CD4-positive, alpha-beta T cell treated with Interleukin-17A for 4 hours (primary cell): ENCODE results near the gene SPATA6.
"Not testable (repeated sequence)": the region's sequence is repeated elsewhere in the genome, so short reads cannot be mapped to it uniquely, and the experiment has no call there.

ENCODE experiments used
- DNase-seq: peaks from one replicate; pipeline ENCODE4 v3.0.0-alpha.2; 2020; ENCODE audit warnings: mixed read lengths

The SPATA6 gene

DNA sequence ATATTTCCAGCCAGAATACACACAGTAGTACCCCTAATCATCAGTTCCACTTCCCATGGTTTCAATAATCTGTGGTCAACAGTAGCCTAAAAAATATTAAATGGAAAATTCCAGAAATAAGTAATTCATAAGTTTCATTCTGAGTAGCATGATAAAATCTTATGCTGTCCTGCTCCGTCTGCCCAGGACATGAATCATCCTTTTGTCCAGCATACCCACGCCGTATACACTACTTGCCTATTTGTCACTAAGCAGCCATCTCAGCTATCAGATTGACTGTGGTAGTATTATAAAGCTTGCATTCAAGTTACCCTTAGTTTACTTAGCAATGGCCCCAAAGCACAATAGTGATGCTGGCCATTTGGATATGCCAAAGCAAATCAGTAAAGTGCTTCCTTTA is 130.8 kb downstream of the SPATA6 start:
- DNase-seq: no peak

- no peak for DNase-seq
Measured at GRCh38 chr1:48338257-48338656, 133.7 kb downstream of the SPATA6 start.

DNA sequence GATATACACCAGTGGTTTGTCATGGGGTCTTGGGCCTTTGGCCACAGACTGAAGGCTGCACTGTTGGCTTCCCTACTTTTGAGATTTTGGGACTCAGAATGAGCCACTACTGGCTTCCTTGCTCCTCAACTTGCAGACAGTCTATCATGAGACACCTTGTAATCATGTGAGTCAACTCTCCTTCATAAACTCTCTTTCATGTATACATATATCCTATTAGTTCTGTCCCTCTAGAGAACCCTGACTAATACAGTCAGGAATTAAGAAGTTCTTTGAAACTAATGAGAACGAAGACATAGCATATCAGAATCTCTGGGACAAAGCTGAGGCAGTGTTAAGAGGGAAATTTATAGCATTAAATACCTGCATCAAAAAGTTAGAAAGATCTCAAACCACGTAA is 138.7 kb downstream of the SPATA6 start:
- DNase-seq: no peak

DNA sequence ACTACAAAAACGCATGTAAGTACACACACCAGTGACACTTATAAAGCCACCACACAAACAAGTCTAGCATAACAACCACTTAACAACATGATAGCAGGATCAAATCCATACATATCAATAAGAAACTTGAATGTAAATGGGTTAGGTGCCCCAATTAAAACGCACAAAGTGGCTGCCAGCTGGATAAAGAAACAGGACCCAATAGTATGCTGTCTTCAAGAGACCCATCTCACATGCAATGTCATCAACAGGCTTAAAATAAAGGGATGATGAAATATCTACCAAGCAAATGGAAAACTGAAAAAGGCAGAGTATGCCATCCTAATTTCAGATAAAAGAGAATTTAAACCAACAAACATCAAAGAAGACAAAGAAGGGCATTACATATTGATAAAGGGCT is 139.9 kb downstream of the SPATA6 start:
- no peak for DNase-seq

GRCh38 chr1:48329905-48330304 is 142.1 kb downstream of the SPATA6 start:
- no peak for DNase-seq

GRCh38 chr1:48329486-48329885 is 142.5 kb downstream of the SPATA6 start:
- DNase-seq: no peak

GRCh38 chr1:48311829-48312228 is 160.2 kb downstream of the SPATA6 start:
- DNase-seq: not testable (repeated sequence)

- DNase-seq: no peak
Measured at GRCh38 chr1:48309564-48310082, 162.4 kb downstream of the SPATA6 start.

- DNase-seq: no peak
Measured at GRCh38 chr1:48302652-48303051, 169.4 kb downstream of the SPATA6 start.

DNA sequence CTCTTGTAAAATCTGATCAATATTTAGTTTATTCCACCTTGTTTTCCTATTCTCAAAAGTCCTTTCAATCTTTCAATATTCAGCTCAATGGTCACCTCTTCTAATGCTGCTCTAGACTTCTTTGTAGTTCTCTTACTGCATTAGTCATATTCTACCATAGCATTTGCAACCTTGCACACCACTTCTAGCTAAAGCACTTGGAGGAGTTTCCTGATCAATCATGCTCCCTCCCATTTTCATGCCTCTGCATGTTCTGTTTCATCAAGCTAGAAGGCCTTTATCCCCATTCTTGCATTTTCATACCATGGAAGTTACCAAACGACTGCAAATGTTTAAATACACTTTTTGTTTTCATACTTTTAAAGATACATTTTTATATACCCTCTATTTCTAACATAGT is 177.3 kb downstream of the SPATA6 start:
- no peak for DNase-seq

GRCh38 chr1:48294094-48294493 is 177.9 kb downstream of the SPATA6 start:
- DNase-seq: not testable (repeated sequence)

DNA sequence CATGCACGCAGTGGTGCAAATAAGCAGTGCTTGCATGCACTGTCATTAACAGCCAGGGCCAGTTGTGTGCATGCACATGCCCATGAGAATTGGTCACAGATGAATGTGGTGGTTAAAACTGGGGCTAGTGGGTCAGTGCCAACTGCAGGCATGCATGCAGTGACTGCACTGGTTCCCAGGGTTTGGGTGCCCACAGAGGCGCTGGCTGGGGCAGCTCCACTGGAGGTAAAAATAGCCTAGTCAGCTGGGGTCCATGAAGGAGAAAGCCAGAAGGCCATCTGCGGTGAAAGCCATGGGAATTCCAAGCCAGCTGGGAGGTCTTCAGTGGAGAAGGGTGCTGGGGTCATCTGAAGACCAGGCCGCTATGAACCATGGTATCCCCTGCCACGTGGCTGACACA is 179.3 kb downstream of the SPATA6 start:
- no peak for DNase-seq

- DNase-seq: no peak
Measured at GRCh38 chr1:48291421-48291820, 180.6 kb downstream of the SPATA6 start.

DNA sequence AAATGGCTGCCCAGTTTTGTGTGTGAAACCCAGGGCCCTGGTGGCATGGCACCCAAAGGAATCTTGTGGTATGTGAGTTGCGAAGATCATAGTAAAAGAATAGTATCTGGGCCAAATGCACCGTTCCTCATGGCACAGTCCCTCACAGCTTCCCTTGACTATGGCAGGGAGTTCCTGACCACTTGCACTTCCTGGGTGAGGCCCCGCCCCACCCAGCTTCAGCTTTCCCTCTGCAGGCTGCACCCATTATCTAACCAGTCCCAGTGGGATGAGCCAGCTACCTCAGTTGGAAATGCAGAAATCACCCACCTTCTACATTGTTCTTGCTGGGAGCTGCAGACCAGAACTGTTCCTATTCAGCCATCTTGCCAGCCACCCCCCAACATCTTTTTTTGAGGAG is 186.5 kb downstream of the SPATA6 start:
- DNase-seq: no peak

GRCh38 chr1:48284696-48285420 is 187.1 kb downstream of the SPATA6 start:
- not testable (repeated sequence) for DNase-seq

DNA sequence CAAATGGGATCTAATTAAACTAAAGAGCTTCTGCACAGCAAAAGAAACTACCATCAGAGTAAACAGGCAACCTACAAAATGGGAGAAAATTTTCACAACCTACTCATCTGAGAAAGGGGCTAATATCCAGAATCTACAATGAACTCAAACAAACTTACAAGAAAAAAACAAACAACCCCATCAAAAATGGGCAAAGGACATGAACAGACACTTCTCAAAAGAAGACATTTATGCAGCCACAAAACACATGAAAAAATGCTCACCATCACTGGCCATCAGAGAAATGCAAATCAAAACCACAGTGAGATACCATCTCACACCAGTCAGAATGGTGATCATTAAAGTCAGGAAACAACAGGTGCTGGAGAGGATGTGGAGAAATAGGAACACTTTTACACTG is 189.7 kb downstream of the SPATA6 start:
- DNase-seq: not testable (repeated sequence)

- DNase-seq: not testable (repeated sequence)
Measured at GRCh38 chr1:48277437-48277836, 194.6 kb downstream of the SPATA6 start.

GRCh38 chr1:48266576-48266975 is 205.4 kb downstream of the SPATA6 start:
- DNase-seq: no peak

DNA sequence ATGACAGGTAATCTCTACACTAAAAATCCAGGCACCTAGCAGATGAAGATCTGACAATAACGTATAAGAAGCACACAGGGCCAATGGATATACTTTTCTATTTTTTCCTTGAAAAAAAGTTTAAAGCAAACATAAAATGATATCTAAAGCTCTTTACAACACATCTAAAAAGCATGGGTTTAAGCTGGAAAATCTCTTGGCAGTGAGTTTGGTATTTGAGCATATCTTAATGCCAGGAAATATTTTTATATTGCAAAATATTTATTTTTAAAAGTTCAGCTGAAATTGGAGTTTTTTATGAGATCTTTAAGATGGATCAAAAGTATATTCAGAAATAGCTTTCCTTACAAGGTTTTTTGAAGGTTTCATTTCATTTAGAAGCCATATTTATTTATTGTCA is 209.0 kb downstream of the SPATA6 start:
- DNase-seq: no peak

- DNase-seq: no peak
Measured at GRCh38 chr1:48261881-48262400, 210.1 kb downstream of the SPATA6 start.

GRCh38 chr1:48258106-48258505 is 213.9 kb downstream of the SPATA6 start:
- DNase-seq: no peak

- no peak for DNase-seq
Measured at GRCh38 chr1:48254254-48254653, 217.8 kb downstream of the SPATA6 start.

DNA sequence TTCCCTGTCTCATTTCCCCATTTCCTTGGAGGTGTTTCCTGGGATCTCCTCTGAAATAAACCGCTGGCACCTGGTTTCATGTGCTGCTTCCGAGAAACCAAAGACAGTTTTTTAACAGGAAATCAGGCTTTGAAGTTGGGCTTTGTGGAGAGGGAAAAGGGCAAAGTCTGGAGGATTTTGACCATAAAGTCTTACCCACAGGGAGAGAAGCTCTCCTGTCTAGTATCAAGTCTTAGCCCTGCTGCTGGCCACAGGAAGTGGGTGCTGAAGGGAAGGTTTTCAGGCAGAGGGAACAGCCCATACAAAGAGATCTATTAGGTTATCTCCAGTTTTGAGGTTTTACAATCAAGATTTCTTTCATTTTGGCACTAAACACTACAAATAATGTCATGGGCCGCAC is 220.2 kb downstream of the SPATA6 start:
- DNase-seq: no peak

- no peak for DNase-seq
Measured at GRCh38 chr1:48251323-48251722, 220.7 kb downstream of the SPATA6 start.

DNA sequence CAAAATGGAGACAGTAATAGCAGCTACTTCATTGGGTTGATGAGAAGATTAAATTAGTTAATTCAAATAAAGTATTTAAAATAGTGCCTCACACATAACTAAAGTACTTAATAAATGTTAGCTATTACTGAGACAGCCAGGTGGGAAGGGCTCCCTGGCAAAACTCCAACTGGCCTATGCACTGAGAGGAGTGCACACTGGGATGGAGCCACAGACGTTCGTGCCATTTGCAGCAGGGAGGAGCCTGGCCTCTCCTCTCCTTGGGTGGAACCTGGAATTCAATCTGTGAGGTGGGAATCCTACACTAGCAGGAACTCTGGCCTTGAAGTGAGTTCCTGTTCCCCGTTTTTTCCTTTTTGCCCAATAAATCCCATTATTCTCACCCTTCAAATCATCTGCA is 221.4 kb downstream of the SPATA6 start:
- no peak for DNase-seq
